ENCODE results near the gene TTC39B.

TTC39B gene

GRCh38 chr9:15137658-15138356 is 169.2 kb downstream of the TTC39B start:
- TF ChIP-seq GATA3 (IDR thresholded peaks at IDR 0.05; ENCODE audit: low read depth, low read length) (no peak), GATA2 (IDR thresholded peaks at IDR 0.05; ENCODE audit: low read depth, low read length) (no peak)

GRCh38 chr9:15137089-15137488 is 169.9 kb downstream of the TTC39B start:
- TF ChIP-seq GATA3 (IDR thresholded peaks at IDR 0.05; ENCODE audit: low read depth, low read length) (no peak), GATA2 (IDR thresholded peaks at IDR 0.05; ENCODE audit: low read depth, low read length) (no peak)

- TF ChIP-seq GATA2 (IDR thresholded peaks at IDR 0.05; ENCODE audit: low read depth, low read length) = no peak
- no peak for TF ChIP-seq GATA3 (IDR thresholded peaks at IDR 0.05; ENCODE audit: low read depth, low read length)
Measured at GRCh38 chr9:15136646-15137045, 170.4 kb downstream of the TTC39B start.

GRCh38 chr9:15135164-15135792 is 171.7 kb downstream of the TTC39B start:
- no peak for TF ChIP-seq GATA3 (IDR thresholded peaks at IDR 0.05; ENCODE audit: low read depth, low read length)
- peak; percentile 49 for TF ChIP-seq GATA2 (IDR thresholded peaks at IDR 0.05; ENCODE audit: low read depth, low read length)

GRCh38 chr9:15133488-15133887 is 173.5 kb downstream of the TTC39B start:
- TF ChIP-seq GATA3 (IDR thresholded peaks at IDR 0.05; ENCODE audit: low read depth, low read length) (no peak), GATA2 (IDR thresholded peaks at IDR 0.05; ENCODE audit: low read depth, low read length) (no peak)

- no peak for TF ChIP-seq GATA3 (IDR thresholded peaks at IDR 0.05; ENCODE audit: low read depth, low read length)
Measured at GRCh38 chr9:15132091-15132490, 174.9 kb downstream of the TTC39B start.

- TF ChIP-seq GATA3 (IDR thresholded peaks at IDR 0.05; ENCODE audit: low read depth, low read length) (no peak), GATA2 (IDR thresholded peaks at IDR 0.05; ENCODE audit: low read depth, low read length) (no peak)
Measured at GRCh38 chr9:15131094-15131493, 175.9 kb downstream of the TTC39B start.

- TF ChIP-seq GATA2 (IDR thresholded peaks at IDR 0.05; ENCODE audit: low read depth, low read length) (no peak), GATA3 (IDR thresholded peaks at IDR 0.05; ENCODE audit: low read depth, low read length) (no peak)
Measured at GRCh38 chr9:15127831-15128230, 179.2 kb downstream of the TTC39B start.

GRCh38 chr9:15121630-15122029 is 185.4 kb downstream of the TTC39B start:
- TF ChIP-seq GATA3 (IDR thresholded peaks at IDR 0.05; ENCODE audit: low read depth, low read length) (no peak), GATA2 (IDR thresholded peaks at IDR 0.05; ENCODE audit: low read depth, low read length) (no peak)

GRCh38 chr9:15116130-15116580 is 190.9 kb downstream of the TTC39B start:
- no peak for TF ChIP-seq GATA2 (IDR thresholded peaks at IDR 0.05; ENCODE audit: low read depth, low read length)
- TF ChIP-seq GATA3 (IDR thresholded peaks at IDR 0.05; ENCODE audit: low read depth, low read length) = no peak

GRCh38 chr9:15115702-15116101 is 191.3 kb downstream of the TTC39B start:
- TF ChIP-seq GATA3 (IDR thresholded peaks at IDR 0.05; ENCODE audit: low read depth, low read length) = no peak
- TF ChIP-seq GATA2 (IDR thresholded peaks at IDR 0.05; ENCODE audit: low read depth, low read length) = no peak

- TF ChIP-seq GATA3 (IDR thresholded peaks at IDR 0.05; ENCODE audit: low read depth, low read length) (no peak), GATA2 (IDR thresholded peaks at IDR 0.05; ENCODE audit: low read depth, low read length) (no peak)
Measured at GRCh38 chr9:15115041-15115440, 192.0 kb downstream of the TTC39B start.

All from SH-SY5Y (cell line).